ENCODE data around the gene CGREF1. TPM values are rescaled to one million over a fixed set of nuclear protein-coding genes. Genes with fewer than 3 reads are reported as not detected.

CGREF1 gene
- total RNA-seq, 4 donors from 2014 or later, result 2.3 to 22.9 (median 9.7) TPM

- H3K4me1 ChIP-seq, result peaks cover 9 to 10% of the 10 kb centered on the region in 2 donors
- peak; percentile 92 to 95 for DNase-seq
- H3K4me3 ChIP-seq, result peak within 1 kb of the TSS; percentile 78 to 97
- H3K27me3 ChIP-seq, result no peaks in the 10 kb centered on the region
- H3K27ac ChIP-seq, result peak within 1 kb of the TSS; percentile 95 to 98
- TF ChIP-seq POLR2A (IDR thresholded peaks at IDR 0.05) (peak; percentile 71 to 91), CTCF (IDR thresholded peaks at IDR 0.05) (peak in 2 of 4 experiments; percentile 6 to 18)
- intact Hi-C loops (cut with DNase I; ENCODE audit: low total_unique reads), result no loop called here
- H3K9me3 ChIP-seq, result no peaks in the 10 kb centered on the region
- no peaks in the 10 kb centered on the region for H3K36me3 ChIP-seq
Measured at GRCh38 chr2:27071277-27071989, 47.5 kb downstream of the CGREF1 start, which contains the start of gene OST4. Gene OST4, minus strand, starts transcription at chr2:27071654.

GRCh38 chr2:27070653-27071276 is 48.2 kb downstream of the CGREF1 start:
- TF ChIP-seq POLR2A (IDR thresholded peaks at IDR 0.05) (no peak), CTCF (IDR thresholded peaks at IDR 0.05) (no peak)
- DNase-seq, result no peak
- H3K4me1 ChIP-seq, result peaks cover 9 to 10% of the 10 kb centered on the region in 2 donors
- peak overlapping the region; percentile 78 to 97 for H3K4me3 ChIP-seq
- no peaks in the 10 kb centered on the region for H3K9me3 ChIP-seq
- H3K36me3 ChIP-seq, result no peaks in the 10 kb centered on the region
- no peaks in the 10 kb centered on the region for H3K27me3 ChIP-seq
- peak overlapping the region; percentile 95 to 98 for H3K27ac ChIP-seq
- intact Hi-C loops (cut with DNase I; ENCODE audit: low total_unique reads), result no loop called here

GRCh38 chr2:27069961-27070618 is 48.8 kb downstream of the CGREF1 start:
- Histone ChIP-seq H3K4me3 (peak overlapping the region in 1 of 2 donors; percentile 97), H3K36me3 (no peaks in the 10 kb centered on the region), H3K9me3 (no peaks in the 10 kb centered on the region), H3K4me1 (peaks cover 5 to 10% of the 10 kb centered on the region in 2 donors), H3K27me3 (no peaks in the 10 kb centered on the region), H3K27ac (peak overlapping the region; percentile 95 to 98)
- intact Hi-C loops (cut with DNase I; ENCODE audit: low total_unique reads), result no loop called here
- no peak for DNase-seq
- no peak for TF ChIP-seq CTCF (IDR thresholded peaks at IDR 0.05)
- no peak for TF ChIP-seq POLR2A (IDR thresholded peaks at IDR 0.05)

GRCh38 chr2:27069436-27069835 is 49.5 kb downstream of the CGREF1 start:
- H3K27me3 ChIP-seq, result no peaks in the 10 kb centered on the region
- TF ChIP-seq CTCF (IDR thresholded peaks at IDR 0.05) (no peak), POLR2A (IDR thresholded peaks at IDR 0.05) (no peak)
- H3K27ac ChIP-seq, result no peak overlapping the region
- H3K9me3 ChIP-seq, result no peaks in the 10 kb centered on the region
- H3K36me3 ChIP-seq, result no peaks in the 10 kb centered on the region
- DNase-seq, result no peak
- intact Hi-C loops (cut with DNase I; ENCODE audit: low total_unique reads), result no loop called here
- H3K4me3 ChIP-seq, result no peak overlapping the region
- H3K4me1 ChIP-seq, result peaks cover 5 to 10% of the 10 kb centered on the region in 2 donors

GRCh38 chr2:27067385-27067784 is 51.5 kb downstream of the CGREF1 start:
- no peak for TF ChIP-seq CTCF (IDR thresholded peaks at IDR 0.05)
- Histone ChIP-seq H3K4me3 (no peak overlapping the region), H3K27me3 (no peaks in the 10 kb centered on the region), H3K9me3 (no peaks in the 10 kb centered on the region), H3K4me1 (peaks cover 5 to 10% of the 10 kb centered on the region in 2 donors), H3K36me3 (no peaks in the 10 kb centered on the region), H3K27ac (no peak overlapping the region)
- DNase-seq, result no peak
- intact Hi-C loops (cut with DNase I; ENCODE audit: low total_unique reads), result no loop called here

All from uterus (tissue), 4 donors.